Activated naive CD8-positive, alpha-beta T cell treated with anti-CD3 and anti-CD28 coated beads, Interleukin-2, amount 10 ng/mL, durations not matched to agents 7 days and 5 days (primary cell): Measurements from ENCODE around the gene GBP5. TPM values are rescaled to one million over a fixed set of nuclear protein-coding genes. Genes with fewer than 3 reads are reported as not detected.
A peak's percentile ranks its signal among the peaks of the same experiment; 100 is the strongest.

Source experiments
- ATAC-seq: fragments of 150-1000 bp; cut with Tn5 transposase; one replicate; pipeline ENCODE4 v1.10.0; 2021; ENCODE audit warnings: low read depth, moderate library complexity
- POLR2A ChIA-PET: fragments of 350-600 bp; sonication (Branson Sonifier 250); formaldehyde crosslinking; loops from one replicate; lab custom pipeline; 2021; ENCODE audit warnings: antibody characterized with exemption; lab: Charles Lee
- DNase-seq: peaks from one replicate; pipeline ENCODE4 v3.0.0; 2021
- H3K27ac Mint-ChIP-seq: one replicate; pipeline ENCODE4 v1.8.0; 2022; ENCODE audit warnings: mild to moderate bottlenecking, mixed read lengths
- H3K27me3 Mint-ChIP-seq: one replicate; pipeline ENCODE4 v1.8.0; 2022; ENCODE audit warnings: mild to moderate bottlenecking, moderate library complexity, mixed read lengths
- H3K36me3 Mint-ChIP-seq: one replicate; pipeline ENCODE4 v1.8.0; 2021; ENCODE audit warnings: mild to moderate bottlenecking, mixed read lengths
- H3K4me1 Mint-ChIP-seq: one replicate; pipeline ENCODE4 v1.8.0; 2021; ENCODE audit warnings: mixed read lengths
- H3K4me3 Mint-ChIP-seq: one replicate; pipeline ENCODE4 v1.8.0; 2022; ENCODE audit warnings: mild to moderate bottlenecking, moderate library complexity, mixed read lengths
- H3K9me3 Mint-ChIP-seq: one replicate; pipeline ENCODE4 v1.8.0; 2021; ENCODE audit warnings: mixed read lengths
- total RNA-seq, 2 experiments: library from RNA; stranded (reverse); gene quantifications; one replicate each; pipeline ENCODE4 v1.2.3, GENCODE V29; 2021

Gene GBP5
- total RNA-seq, 2 experiments from 2014 or later, result 228 to 231 TPM

GRCh38 chr1:89277725-89278124 lies 5.1 kb upstream of the GBP5 start:
- Mint-ChIP-seq H3K27ac (peak overlapping the region; percentile 88), H3K9me3 (peaks cover 7% of the 10 kb centered on the region), H3K4me1 (peaks cover 73% of the 10 kb centered on the region), H3K4me3 (peak overlapping the region; percentile 71), H3K27me3 (no peaks in the 10 kb centered on the region), H3K36me3 (peaks cover 19% of the 10 kb centered on the region)
- no peak for DNase-seq
- peak; percentile 19 for ATAC-seq
- POLR2A ChIA-PET, result interaction anchor here (0.6 to 2.2 kb wide), 5 partner anchors 9 to 167 kb away, joined by 3 to 7 read pairs (median 6); no protein-coding TSS in a partner anchor

GRCh38 chr1:89276690-89277089 lies 4.0 kb upstream of the GBP5 start:
- peaks cover 19% of the 10 kb centered on the region for H3K36me3 Mint-ChIP-seq
- peaks cover 3% of the 10 kb centered on the region for H3K9me3 Mint-ChIP-seq
- ATAC-seq (no peak), DNase-seq (no peak)
- POLR2A ChIA-PET, result interaction anchor here (0.9 to 8.4 kb wide), 6 partner anchors 9 to 212 kb away, joined by 4 to 78 read pairs (median 10); partner anchors contain the start of genes GBP1 and GBP4
- no peaks in the 10 kb centered on the region for H3K27me3 Mint-ChIP-seq
- peak overlapping the region; percentile 50 for H3K27ac Mint-ChIP-seq
- H3K4me1 Mint-ChIP-seq, result peaks cover 68% of the 10 kb centered on the region
- no peak overlapping the region for H3K4me3 Mint-ChIP-seq

GRCh38 chr1:89274411-89274857 lies 1.8 kb upstream of the GBP5 start:
- Mint-ChIP-seq H3K27me3 (no peaks in the 10 kb centered on the region), H3K27ac (peak overlapping the region; percentile 98), H3K36me3 (peaks cover 30% of the 10 kb centered on the region), H3K4me1 (peaks cover 55% of the 10 kb centered on the region), H3K9me3 (peaks cover 3% of the 10 kb centered on the region), H3K4me3 (peak overlapping the region; percentile 86)
- ATAC-seq, result peak; percentile 13
- POLR2A ChIA-PET, result interaction anchor here (0.6 to 8.4 kb wide), 10 partner anchors 9 to 253 kb away, joined by 3 to 109 read pairs (median 13); partner anchors contain the start of genes GBP1, GBP2 and GBP4
- DNase-seq, result no peak

GRCh38 chr1:89273324-89273778 lies 691 bp upstream of the GBP5 start:
- ATAC-seq (peak; percentile 1), DNase-seq (peak; percentile 54)
- Mint-ChIP-seq H3K4me3 (peak overlapping the region; percentile 98), H3K9me3 (peaks cover 3% of the 10 kb centered on the region), H3K27me3 (no peaks in the 10 kb centered on the region), H3K4me1 (peaks cover 55% of the 10 kb centered on the region), H3K36me3 (peaks cover 39% of the 10 kb centered on the region), H3K27ac (peak overlapping the region; percentile 99)
- POLR2A ChIA-PET, result interaction anchor here (0.9 to 8.4 kb wide), 13 partner anchors 9 to 251 kb away, joined by 3 to 109 read pairs (median 14); partner anchors contain the start of genes GBP1, GBP2, GBP3 and GBP4

- DNase-seq, result no peak
- H3K27ac Mint-ChIP-seq, result peak overlapping the region; percentile 99
- POLR2A ChIA-PET, result interaction anchor here (1.0 to 8.4 kb wide), 15 partner anchors 8 to 250 kb away, joined by 3 to 109 read pairs (median 7); partner anchors contain the start of genes GBP1, GBP2 and GBP4
- peaks cover 3% of the 10 kb centered on the region for H3K9me3 Mint-ChIP-seq
- H3K27me3 Mint-ChIP-seq, result no peaks in the 10 kb centered on the region
- H3K4me1 Mint-ChIP-seq, result peaks cover 55% of the 10 kb centered on the region
- peak overlapping the region; percentile 98 for H3K4me3 Mint-ChIP-seq
- peaks cover 56% of the 10 kb centered on the region for H3K36me3 Mint-ChIP-seq
- ATAC-seq, result no peak
Measured at GRCh38 chr1:89271341-89272015, 1.2 kb downstream of the GBP5 start.

GRCh38 chr1:89270423-89270822 lies 2.2 kb downstream of the GBP5 start:
- peaks cover 50% of the 10 kb centered on the region for H3K4me1 Mint-ChIP-seq
- peak overlapping the region; percentile 76 for H3K27ac Mint-ChIP-seq
- ATAC-seq (no peak), DNase-seq (no peak)
- peak overlapping the region; percentile 98 for H3K4me3 Mint-ChIP-seq
- H3K9me3 Mint-ChIP-seq, result peaks cover 3% of the 10 kb centered on the region
- POLR2A ChIA-PET, result interaction anchor here (1.0 to 8.4 kb wide), 7 partner anchors 10 to 249 kb away, joined by 3 to 109 read pairs (median 7); partner anchors contain the start of genes GBP2 and GBP4
- no peaks in the 10 kb centered on the region for H3K27me3 Mint-ChIP-seq
- H3K36me3 Mint-ChIP-seq, result peaks cover 66% of the 10 kb centered on the region

GRCh38 chr1:89269277-89269676 lies 3.4 kb downstream of the GBP5 start:
- ATAC-seq (no peak), DNase-seq (no peak)
- peaks cover 3% of the 10 kb centered on the region for H3K9me3 Mint-ChIP-seq
- no peaks in the 10 kb centered on the region for H3K27me3 Mint-ChIP-seq
- peak overlapping the region; percentile 55 for H3K27ac Mint-ChIP-seq
- H3K4me3 Mint-ChIP-seq, result peak overlapping the region; percentile 98
- peaks cover 76% of the 10 kb centered on the region for H3K36me3 Mint-ChIP-seq
- POLR2A ChIA-PET, result interaction anchor here (0.7 to 8.4 kb wide), 4 partner anchors 9 to 144 kb away, joined by 4 to 109 read pairs (median 78); partner anchors contain the start of genes GBP2 and GBP4
- peaks cover 45% of the 10 kb centered on the region for H3K4me1 Mint-ChIP-seq

GRCh38 chr1:89262643-89263042 lies 10.0 kb downstream of the GBP5 start:
- POLR2A ChIA-PET, result interaction anchor here (1.3 to 5.4 kb wide), 2 partner anchors 9 to 24 kb away, joined by 3 to 77 read pairs; partner anchors contain the start of gene GBP5
- no peak for ATAC-seq
- DNase-seq, result no peak
- peaks cover 83% of the 10 kb centered on the region for H3K36me3 Mint-ChIP-seq
- peak overlapping the region; percentile 77 for H3K4me3 Mint-ChIP-seq
- peaks cover 69% of the 10 kb centered on the region for H3K4me1 Mint-ChIP-seq
- peak overlapping the region; percentile 35 for H3K27ac Mint-ChIP-seq
- H3K9me3 Mint-ChIP-seq, result peaks cover 4% of the 10 kb centered on the region
- no peaks in the 10 kb centered on the region for H3K27me3 Mint-ChIP-seq

- H3K4me1 Mint-ChIP-seq, result peaks cover 66% of the 10 kb centered on the region
- DNase-seq (no peak), ATAC-seq (no peak)
- POLR2A ChIA-PET, result interaction anchor here (1.3 to 5.4 kb wide), 2 partner anchors 9 to 25 kb away, joined by 3 to 77 read pairs; partner anchors contain the start of gene GBP5
- H3K9me3 Mint-ChIP-seq, result peaks cover 7% of the 10 kb centered on the region
- peaks cover 80% of the 10 kb centered on the region for H3K36me3 Mint-ChIP-seq
- no peaks in the 10 kb centered on the region for H3K27me3 Mint-ChIP-seq
- H3K4me3 Mint-ChIP-seq, result peak overlapping the region; percentile 77
- H3K27ac Mint-ChIP-seq, result peak overlapping the region; percentile 71
Measured at GRCh38 chr1:89261926-89262515, 10.6 kb downstream of the GBP5 start.

GRCh38 chr1:89260566-89261255 lies 11.9 kb downstream of the GBP5 start:
- H3K4me3 Mint-ChIP-seq, result peak overlapping the region; percentile 77
- peaks cover 60% of the 10 kb centered on the region for H3K4me1 Mint-ChIP-seq
- peak overlapping the region; percentile 80 for H3K27ac Mint-ChIP-seq
- ATAC-seq (no peak), DNase-seq (no peak)
- no peaks in the 10 kb centered on the region for H3K27me3 Mint-ChIP-seq
- POLR2A ChIA-PET, result interaction anchor here (0.7 to 5.4 kb wide), 9 partner anchors 11 to 196 kb away, joined by 3 to 77 read pairs (median 7); partner anchors contain the start of genes GBP1, GBP2, GBP4 and GBP5
- peaks cover 8% of the 10 kb centered on the region for H3K9me3 Mint-ChIP-seq
- peaks cover 78% of the 10 kb centered on the region for H3K36me3 Mint-ChIP-seq

- peaks cover 77% of the 10 kb centered on the region for H3K36me3 Mint-ChIP-seq
- peaks cover 8% of the 10 kb centered on the region for H3K9me3 Mint-ChIP-seq
- POLR2A ChIA-PET, result interaction anchor here (0.7 to 5.4 kb wide), 10 partner anchors 10 to 196 kb away, joined by 3 to 77 read pairs (median 6); partner anchors contain the start of genes GBP1, GBP2, GBP4 and GBP5
- ATAC-seq, result peak; percentile 24
- peak overlapping the region; percentile 42 for H3K4me3 Mint-ChIP-seq
- DNase-seq, result no peak
- no peaks in the 10 kb centered on the region for H3K27me3 Mint-ChIP-seq
- H3K27ac Mint-ChIP-seq, result peak overlapping the region; percentile 81
- peaks cover 60% of the 10 kb centered on the region for H3K4me1 Mint-ChIP-seq
Measured at GRCh38 chr1:89260042-89260441, 12.6 kb downstream of the GBP5 start.

GRCh38 chr1:89259283-89259971 lies 13.2 kb downstream of the GBP5 start:
- Mint-ChIP-seq H3K36me3 (peaks cover 77% of the 10 kb centered on the region), H3K27ac (peak overlapping the region; percentile 81), H3K4me1 (peaks cover 54% of the 10 kb centered on the region), H3K27me3 (no peaks in the 10 kb centered on the region), H3K4me3 (peak overlapping the region; percentile 42), H3K9me3 (peaks cover 10% of the 10 kb centered on the region)
- DNase-seq, result peak; percentile 65
- POLR2A ChIA-PET, result interaction anchor here (0.7 to 5.4 kb wide), 9 partner anchors 12 to 195 kb away, joined by 3 to 77 read pairs (median 7); partner anchors contain the start of genes GBP1, GBP2, GBP4 and GBP5
- peak; percentile 78 for ATAC-seq
